ENCODE data around the gene EFCAB6.

- TF ChIP-seq, protein P1, sequence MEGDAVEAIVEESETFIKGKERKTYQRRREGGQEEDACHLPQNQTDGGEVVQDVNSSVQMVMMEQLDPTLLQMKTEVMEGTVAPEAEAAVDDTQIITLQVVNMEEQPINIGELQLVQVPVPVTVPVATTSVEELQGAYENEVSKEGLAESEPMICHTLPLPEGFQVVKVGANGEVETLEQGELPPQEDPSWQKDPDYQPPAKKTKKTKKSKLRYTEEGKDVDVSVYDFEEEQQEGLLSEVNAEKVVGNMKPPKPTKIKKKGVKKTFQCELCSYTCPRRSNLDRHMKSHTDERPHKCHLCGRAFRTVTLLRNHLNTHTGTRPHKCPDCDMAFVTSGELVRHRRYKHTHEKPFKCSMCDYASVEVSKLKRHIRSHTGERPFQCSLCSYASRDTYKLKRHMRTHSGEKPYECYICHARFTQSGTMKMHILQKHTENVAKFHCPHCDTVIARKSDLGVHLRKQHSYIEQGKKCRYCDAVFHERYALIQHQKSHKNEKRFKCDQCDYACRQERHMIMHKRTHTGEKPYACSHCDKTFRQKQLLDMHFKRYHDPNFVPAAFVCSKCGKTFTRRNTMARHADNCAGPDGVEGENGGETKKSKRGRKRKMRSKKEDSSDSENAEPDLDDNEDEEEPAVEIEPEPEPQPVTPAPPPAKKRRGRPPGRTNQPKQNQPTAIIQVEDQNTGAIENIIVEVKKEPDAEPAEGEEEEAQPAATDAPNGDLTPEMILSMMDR (IDR thresholded peaks at IDR 0.05) = no peak
- no peak for TF ChIP-seq POLR2A (IDR thresholded peaks at IDR 0.05)
These were observed 172.7 kb downstream of the EFCAB6 start for GRCh38 chr22:43639228-43639948.

Measured in heart left ventricle (tissue), 13 donors.